Stimulated activated naive CD8-positive, alpha-beta T cell treated with anti-CD3 and anti-CD28 coated beads, Interleukin-15, Interleukin-2, amounts not matched to agents 100 ng/mL and 50 ng/mL, for 24 hours (primary cell): ENCODE results near the gene FAM240A.

Experiments used
- H3K27ac Mint-ChIP-seq: one replicate; pipeline ENCODE4 v1.8.0; 2021; ENCODE audit warnings: mild to moderate bottlenecking, mixed read lengths
- H3K27me3 Mint-ChIP-seq: one replicate; pipeline ENCODE4 v1.8.0; 2021; ENCODE audit warnings: mixed read lengths
- H3K36me3 Mint-ChIP-seq: one replicate; pipeline ENCODE4 v1.8.0; 2021; ENCODE audit warnings: low read depth, mixed read lengths
- H3K4me1 Mint-ChIP-seq: one replicate; pipeline ENCODE4 v1.8.0; 2021; ENCODE audit warnings: low read depth, mixed read lengths
- H3K4me3 Mint-ChIP-seq: one replicate; pipeline ENCODE4 v1.8.0; 2021; ENCODE audit warnings: mild to moderate bottlenecking, mixed read lengths
- H3K9me3 Mint-ChIP-seq: one replicate; pipeline ENCODE4 v1.8.0; 2021; ENCODE audit warnings: mixed read lengths

Gene FAM240A

GRCh38 chr3:46660543-46661523 is 48.5 kb downstream of the FAM240A start:
- Mint-ChIP-seq H3K4me1 (no peaks in the 10 kb centered on the region), H3K27ac (no peak overlapping the region), H3K27me3 (no peaks in the 10 kb centered on the region), H3K36me3 (no peaks in the 10 kb centered on the region), H3K4me3 (no peak overlapping the region), H3K9me3 (no peaks in the 10 kb centered on the region)

GRCh38 chr3:46661776-46662766 is 49.7 kb downstream of the FAM240A start:
- H3K4me1 Mint-ChIP-seq, result no peaks in the 10 kb centered on the region
- no peak overlapping the region for H3K4me3 Mint-ChIP-seq
- H3K27ac Mint-ChIP-seq, result no peak overlapping the region
- no peaks in the 10 kb centered on the region for H3K9me3 Mint-ChIP-seq
- H3K27me3 Mint-ChIP-seq, result no peaks in the 10 kb centered on the region
- H3K36me3 Mint-ChIP-seq, result no peaks in the 10 kb centered on the region

GRCh38 chr3:46662771-46663551 is 50.6 kb downstream of the FAM240A start:
- Mint-ChIP-seq H3K4me1 (no peaks in the 10 kb centered on the region), H3K27me3 (no peaks in the 10 kb centered on the region), H3K27ac (no peak overlapping the region), H3K36me3 (no peaks in the 10 kb centered on the region), H3K9me3 (no peaks in the 10 kb centered on the region), H3K4me3 (no peak overlapping the region)

GRCh38 chr3:46663591-46664135 is 51.3 kb downstream of the FAM240A start:
- Mint-ChIP-seq H3K27me3 (no peaks in the 10 kb centered on the region), H3K9me3 (no peaks in the 10 kb centered on the region), H3K36me3 (no peaks in the 10 kb centered on the region), H3K27ac (no peak overlapping the region), H3K4me3 (no peak overlapping the region), H3K4me1 (no peaks in the 10 kb centered on the region)

GRCh38 chr3:46664188-46664970 is 52.1 kb downstream of the FAM240A start:
- Mint-ChIP-seq H3K27me3 (no peaks in the 10 kb centered on the region), H3K4me1 (no peaks in the 10 kb centered on the region), H3K27ac (no peak overlapping the region), H3K36me3 (no peaks in the 10 kb centered on the region), H3K4me3 (no peak overlapping the region), H3K9me3 (no peaks in the 10 kb centered on the region)

GRCh38 chr3:46664971-46665762 is 52.8 kb downstream of the FAM240A start:
- H3K27me3 Mint-ChIP-seq, result no peaks in the 10 kb centered on the region
- no peak overlapping the region for H3K27ac Mint-ChIP-seq
- no peaks in the 10 kb centered on the region for H3K4me1 Mint-ChIP-seq
- no peaks in the 10 kb centered on the region for H3K9me3 Mint-ChIP-seq
- H3K36me3 Mint-ChIP-seq, result no peaks in the 10 kb centered on the region
- H3K4me3 Mint-ChIP-seq, result no peak overlapping the region

- Mint-ChIP-seq H3K9me3 (no peaks in the 10 kb centered on the region), H3K27me3 (no peaks in the 10 kb centered on the region), H3K4me3 (no peak overlapping the region), H3K36me3 (no peaks in the 10 kb centered on the region), H3K27ac (no peak overlapping the region), H3K4me1 (no peaks in the 10 kb centered on the region)
Observed at GRCh38 chr3:46665763-46666452, 53.6 kb downstream of the FAM240A start.

- Mint-ChIP-seq H3K4me3 (no peak overlapping the region), H3K27me3 (no peaks in the 10 kb centered on the region), H3K36me3 (no peaks in the 10 kb centered on the region), H3K9me3 (no peaks in the 10 kb centered on the region), H3K4me1 (no peaks in the 10 kb centered on the region), H3K27ac (no peak overlapping the region)
Observed at GRCh38 chr3:46666453-46666845, 54.1 kb downstream of the FAM240A start.

- Mint-ChIP-seq H3K36me3 (no peaks in the 10 kb centered on the region), H3K4me3 (no peak overlapping the region), H3K4me1 (no peaks in the 10 kb centered on the region), H3K27me3 (no peaks in the 10 kb centered on the region), H3K27ac (no peak overlapping the region), H3K9me3 (no peaks in the 10 kb centered on the region)
Observed at GRCh38 chr3:46667061-46667621, 54.8 kb downstream of the FAM240A start.

GRCh38 chr3:46667657-46668056 is 55.3 kb downstream of the FAM240A start:
- no peaks in the 10 kb centered on the region for H3K36me3 Mint-ChIP-seq
- no peaks in the 10 kb centered on the region for H3K4me1 Mint-ChIP-seq
- H3K4me3 Mint-ChIP-seq, result no peak overlapping the region
- no peaks in the 10 kb centered on the region for H3K9me3 Mint-ChIP-seq
- H3K27me3 Mint-ChIP-seq, result no peaks in the 10 kb centered on the region
- no peak overlapping the region for H3K27ac Mint-ChIP-seq

- H3K27me3 Mint-ChIP-seq, result no peaks in the 10 kb centered on the region
- no peaks in the 10 kb centered on the region for H3K4me1 Mint-ChIP-seq
- H3K4me3 Mint-ChIP-seq, result no peak overlapping the region
- H3K36me3 Mint-ChIP-seq, result no peaks in the 10 kb centered on the region
- no peaks in the 10 kb centered on the region for H3K9me3 Mint-ChIP-seq
- peak overlapping the region; percentile 63 for H3K27ac Mint-ChIP-seq
Observed at GRCh38 chr3:46668116-46668515, 55.8 kb downstream of the FAM240A start.

GRCh38 chr3:46668591-46668990 is 56.3 kb downstream of the FAM240A start:
- H3K27ac Mint-ChIP-seq, result no peak overlapping the region
- H3K9me3 Mint-ChIP-seq, result no peaks in the 10 kb centered on the region
- H3K36me3 Mint-ChIP-seq, result no peaks in the 10 kb centered on the region
- no peak overlapping the region for H3K4me3 Mint-ChIP-seq
- no peaks in the 10 kb centered on the region for H3K4me1 Mint-ChIP-seq
- no peaks in the 10 kb centered on the region for H3K27me3 Mint-ChIP-seq
